Measurements from ENCODE around the gene TK2.

- TF ChIP-seq CTCF (IDR thresholded peaks at IDR 0.05; ENCODE audit: low read depth, low read length, missing input control) (no peak), TAF1 (conservative IDR thresholded peaks at IDR 0.05) (no peak), JUND (IDR thresholded peaks at IDR 0.05) (no peak), GABPA (IDR thresholded peaks at IDR 0.05 in 1 of 2, conservative IDR thresholded peaks at IDR 0.05 in 1 of 2) (no peak), FOXA2 (IDR thresholded peaks at IDR 0.05) (no peak)
- TF ChIP-seq, protein P1, sequence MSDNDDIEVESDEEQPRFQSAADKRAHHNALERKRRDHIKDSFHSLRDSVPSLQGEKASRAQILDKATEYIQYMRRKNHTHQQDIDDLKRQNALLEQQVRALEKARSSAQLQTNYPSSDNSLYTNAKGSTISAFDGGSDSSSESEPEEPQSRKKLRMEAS (IDR thresholded peaks at IDR 0.05), result no peak
Observed at GRCh38 chr16:66471264-66471663, 78.7 kb downstream of the TK2 start.

Data from liver (tissue), 3 donors.